ENCODE data around the gene ATP5PF. TPM values are rescaled to one million over a fixed set of nuclear protein-coding genes. Genes with fewer than 3 reads are reported as not detected.
"Not testable (repeated sequence)": the region's sequence is repeated elsewhere in the genome, so short reads cannot be mapped to it uniquely, and the experiment has no call there.

ATP5PF gene
- total RNA-seq, 1 donor from 2014 or later = 969 TPM

GRCh38 chr21:25734654-25734903 is 125 bp downstream of the ATP5PF start:
- DNase-seq (ENCODE audit: missing footprints) = no peak
- ATAC-seq = no peak
- intact Hi-C loops (cut with DNase I) = loop anchor here (2.0 to 10.0 kb wide), 3 partner anchors 96 to 440 kb away; partner anchors contain the start of genes APP and JAM2

GRCh38 chr21:25733859-25734653 is 648 bp downstream of the ATP5PF start:
- intact Hi-C loops (cut with DNase I) = loop anchor here (2.0 to 10.0 kb wide), 3 partner anchors 95 to 441 kb away; partner anchors contain the start of genes APP and JAM2
- peak; percentile 24 for ATAC-seq
- DNase-seq (ENCODE audit: missing footprints) = no peak

- ATAC-seq = no peak
- intact Hi-C loops (cut with DNase I) = loop anchor here (10.0 kb wide), 2 partner anchors 413 to 443 kb away; partner anchors contain the start of gene APP
- DNase-seq (ENCODE audit: missing footprints) = no peak
Observed at GRCh38 chr21:25732091-25732760, 2.5 kb downstream of the ATP5PF start.

- intact Hi-C loops (cut with DNase I) = no loop called here
- ATAC-seq = no peak
- no peak for DNase-seq (ENCODE audit: missing footprints)
Observed at GRCh38 chr21:25722631-25723030, 12.1 kb downstream of the ATP5PF start.

GRCh38 chr21:25721987-25722386 is 12.7 kb downstream of the ATP5PF start:
- no peak for DNase-seq (ENCODE audit: missing footprints)
- peak; percentile 17 for ATAC-seq
- intact Hi-C loops (cut with DNase I) = no loop called here

GRCh38 chr21:25717491-25718147 is 17.1 kb downstream of the ATP5PF start:
- no peak for ATAC-seq
- DNase-seq (ENCODE audit: missing footprints) = no peak

GRCh38 chr21:25714066-25714465 is 20.6 kb downstream of the ATP5PF start:
- ATAC-seq; DNase-seq (ENCODE audit: missing footprints); intact Hi-C loops (cut with DNase I): not testable (repeated sequence)

More at GRCh38 chr21:25717491-25718147, 17.1 kb downstream of the ATP5PF start:
- intact Hi-C loops (cut with DNase I) = no loop called here

GRCh38 chr21:25710550-25710949 is 24.2 kb downstream of the ATP5PF start:
- ATAC-seq (no peak), DNase-seq (ENCODE audit: missing footprints) (no peak)
- intact Hi-C loops (cut with DNase I) = no loop called here

GRCh38 chr21:25709684-25710265 is 24.9 kb downstream of the ATP5PF start:
- DNase-seq (ENCODE audit: missing footprints) = no peak
- intact Hi-C loops (cut with DNase I) = loop anchor here (2.0 kb wide), 1 partner anchor 69 kb away; no protein-coding TSS in a partner anchor
- ATAC-seq = no peak

GRCh38 chr21:25708467-25709065 is 26.1 kb downstream of the ATP5PF start:
- DNase-seq (ENCODE audit: missing footprints) (no peak), ATAC-seq (no peak)
- intact Hi-C loops (cut with DNase I) = loop anchor here (1.0 to 2.0 kb wide), 2 partner anchors 68 to 100 kb away; no protein-coding TSS in a partner anchor

- DNase-seq (ENCODE audit: missing footprints) = no peak
- intact Hi-C loops (cut with DNase I) = no loop called here
- no peak for ATAC-seq
Observed at GRCh38 chr21:25701529-25701928, 33.2 kb downstream of the ATP5PF start.

- intact Hi-C loops (cut with DNase I) = no loop called here
- no peak for DNase-seq (ENCODE audit: missing footprints)
- ATAC-seq = no peak
Observed at GRCh38 chr21:25700741-25701140, 34.0 kb downstream of the ATP5PF start.

GRCh38 chr21:25695461-25695860 is 39.2 kb downstream of the ATP5PF start:
- intact Hi-C loops (cut with DNase I); DNase-seq (ENCODE audit: missing footprints); ATAC-seq: not testable (repeated sequence)

- intact Hi-C loops (cut with DNase I) = no loop called here
- DNase-seq (ENCODE audit: missing footprints) = no peak
- ATAC-seq = no peak
Observed at GRCh38 chr21:25691976-25692375, 42.7 kb downstream of the ATP5PF start.

GRCh38 chr21:25689226-25689625 is 45.5 kb downstream of the ATP5PF start:
- intact Hi-C loops (cut with DNase I) = loop anchor here (5.0 kb wide), 1 partner anchor 47 kb away; no protein-coding TSS in a partner anchor
- DNase-seq (ENCODE audit: missing footprints) (no peak), ATAC-seq (no peak)

- DNase-seq (ENCODE audit: missing footprints) = no peak
- ATAC-seq = no peak
- intact Hi-C loops (cut with DNase I) = loop anchor here (5.0 kb wide), 1 partner anchor 46 kb away; no protein-coding TSS in a partner anchor
Observed at GRCh38 chr21:25688275-25689155, 46.2 kb downstream of the ATP5PF start.

GRCh38 chr21:25687787-25688186 is 46.9 kb downstream of the ATP5PF start:
- ATAC-seq = no peak
- intact Hi-C loops (cut with DNase I) = loop anchor here (5.0 kb wide), 1 partner anchor 45 kb away; no protein-coding TSS in a partner anchor
- DNase-seq (ENCODE audit: missing footprints) = no peak

- ATAC-seq = no peak
- DNase-seq (ENCODE audit: missing footprints) = peak; percentile 64
- intact Hi-C loops (cut with DNase I) = no loop called here
Observed at GRCh38 chr21:25682382-25682781, 52.3 kb downstream of the ATP5PF start.

All from Right ventricle myocardium inferior (tissue), 1 donor.